GM23338 (cell line): ENCODE results near the gene SCYGR4. TPM values are rescaled to one million over a fixed set of nuclear protein-coding genes. Genes with fewer than 3 reads are reported as not detected.

ENCODE experiments used
- ATAC-seq: fragments of 200-7000 bp; cut with Tn5 transposase; 3 replicates; pipeline ENCODE4 v1.9.1; 2020
- DNase-seq: peaks from one replicate; pipeline ENCODE4 v3.0.0-alpha.2; 2015; ENCODE audit warnings: low spot score
- H2AFZ ChIP-seq: fragments of 200-600 bp; sonication (generic); 2 replicates; pipeline ENCODE4 v1.8.0; 2016; ENCODE audit warnings: antibody characterized with exemption, mild to moderate bottlenecking, moderate library complexity
- H3F3A ChIP-seq: fragments of 200-600 bp; sonication (generic); replicated peaks from 2 replicates; pipeline ENCODE4 v1.8.0; 2017; ENCODE audit warnings: antibody characterized with exemption, mixed run types, low read depth
- H3K27ac ChIP-seq: fragments of 200-600 bp; sonication (generic); 2 replicates; pipeline ENCODE4 v1.6.1; 2016; ENCODE audit warnings: low read depth
- H3K27me3 ChIP-seq: fragments of 200-600 bp; sonication (generic); 2 replicates; pipeline ENCODE4 v1.8.0; 2016; ENCODE audit warnings: mild to moderate bottlenecking, mixed run types, moderate library complexity; ENCODE audit not compliant: insufficient read depth
- H3K36me3 ChIP-seq: fragments of 200-600 bp; sonication (generic); 2 replicates; pipeline ENCODE4 v1.8.0; 2016; ENCODE audit warnings: mild to moderate bottlenecking; ENCODE audit not compliant: insufficient read depth
- H3K4me1 ChIP-seq: fragments of 200-600 bp; sonication (generic); 2 replicates; pipeline ENCODE4 v1.8.0; 2016; ENCODE audit warnings: mild to moderate bottlenecking, moderate library complexity; ENCODE audit not compliant: insufficient read depth
- H3K4me2 ChIP-seq: fragments of 200-600 bp; sonication (generic); 2 replicates; pipeline ENCODE4 v1.7.1; 2017; ENCODE audit warnings: mixed run types
- H3K4me3 ChIP-seq: fragments of 200-600 bp; sonication (generic); 2 replicates; pipeline ENCODE4 v1.6.1; 2016; ENCODE audit warnings: mixed run types
- H3K79me2 ChIP-seq: fragments of 200-600 bp; sonication (generic); replicated peaks from 2 replicates; pipeline ENCODE4 v1.8.0; 2017; ENCODE audit warnings: mild to moderate bottlenecking; ENCODE audit not compliant: insufficient read depth
- H3K9me2 ChIP-seq: fragments of 200-600 bp; sonication (generic); 2 replicates; pipeline ENCODE4 v1.8.0; 2017; ENCODE audit not compliant: insufficient read depth
- H4K20me1 ChIP-seq: fragments of 200-600 bp; sonication (generic); replicated peaks from 2 replicates; pipeline ENCODE4 v1.8.0; 2017; ENCODE audit warnings: mild to moderate bottlenecking; ENCODE audit not compliant: insufficient read depth
- H3K27ac Mint-ChIP-seq: 2 replicates; pipeline ENCODE4 v1.8.0; 2020; ENCODE audit warnings: inconsistent platforms, mild to moderate bottlenecking, moderate library complexity, mixed read lengths
- H3K27me3 Mint-ChIP-seq: 3 replicates; pipeline ENCODE4 v1.8.0; 2022; ENCODE audit warnings: low read depth, mild to moderate bottlenecking, moderate library complexity, mixed read lengths, inconsistent platforms; ENCODE audit not compliant: insufficient read depth, poor library complexity
- H3K36me3 Mint-ChIP-seq: 3 replicates; pipeline ENCODE4 v1.8.0; 2021; ENCODE audit warnings: low read depth, mild to moderate bottlenecking, inconsistent platforms, moderate library complexity, mixed read lengths
- H3K4me1 Mint-ChIP-seq: 3 replicates; pipeline ENCODE4 v1.8.0; 2020; ENCODE audit warnings: mild to moderate bottlenecking, inconsistent platforms, mixed read lengths
- H3K4me3 Mint-ChIP-seq: 3 replicates; pipeline ENCODE4 v1.8.0; 2021; ENCODE audit warnings: moderate library complexity, mild to moderate bottlenecking, inconsistent platforms, mixed read lengths
- H3K9me3 Mint-ChIP-seq: 3 replicates; pipeline ENCODE4 v1.8.0; 2020; ENCODE audit warnings: moderate library complexity, mild to moderate bottlenecking, inconsistent platforms, mixed read lengths
- CREB1 ChIP-seq: fragments of 250-450 bp; sonication (Bioruptor Pico); IDR thresholded peaks from 2 replicates; pipeline ENCODE4 v1.5.0; 2020; ENCODE audit warnings: low read depth, mild to moderate bottlenecking, moderate library complexity
- CTCF ChIP-seq, 2 experiments: fragments of 200-600 bp in 1 of 2; sonication (generic) in 1 of 2; conservative IDR thresholded peaks; 2 replicates each; pipeline versions ENCODE4 v1.5.1 to v1.6.1; 2016 to 2017; ENCODE audit warnings: antibody characterized with exemption in 2 of 2, low read depth in 2 of 2, mild to moderate bottlenecking in 2 of 2, moderate library complexity in 1 of 2
- ETS1 ChIP-seq: IDR thresholded peaks from 2 replicates; pipeline ENCODE4 v1.6.1; 2016; ENCODE audit warnings: antibody characterized with exemption
- JUNB ChIP-seq: IDR thresholded peaks from one replicate; pipeline ENCODE4 v1.6.1; 2016; ENCODE audit warnings: antibody characterized with exemption; ENCODE audit not compliant: unreplicated experiment
- NANOG ChIP-seq: IDR thresholded peaks from 2 replicates; pipeline ENCODE4 v1.6.1; 2016; ENCODE audit warnings: antibody characterized with exemption, borderline replicate concordance
- REST ChIP-seq: IDR thresholded peaks from one replicate; pipeline ENCODE4 v1.6.1; 2018; ENCODE audit warnings: antibody characterized with exemption; ENCODE audit not compliant: unreplicated experiment
- STAT1 ChIP-seq: IDR thresholded peaks from one replicate; pipeline ENCODE4 v1.6.1; 2016; ENCODE audit warnings: antibody characterized with exemption; ENCODE audit not compliant: unreplicated experiment
- ZNF114 ChIP-seq: fragments of 250-450 bp; sonication (Bioruptor Pico); IDR thresholded peaks from 2 replicates; pipeline ENCODE4 v1.5.0; 2020; ENCODE audit warnings: mild to moderate bottlenecking, moderate library complexity
- ZNF462 ChIP-seq: fragments of 250-450 bp; sonication (Bioruptor Pico); IDR thresholded peaks from 2 replicates; pipeline ENCODE4 v1.5.0; 2020; ENCODE audit warnings: mild to moderate bottlenecking, moderate library complexity
- polyA plus RNA-seq: library from polyadenylated mRNA; unstranded; fragments of >200 nt; fragmentation: Nextera tagmentation; extraction: Ambion mirVana; gene quantifications from 2 replicates; pipeline ENCODE4 v1.2.1, GENCODE V29; 2016
- total RNA-seq: library from RNA; depleted of rRNA; stranded (reverse); fragments of >200 nt; shearing (Covaris generic); gene quantifications from 2 replicates; pipeline ENCODE4 v1.2.3, GENCODE V29; 2014

The SCYGR4 gene
- total and polyA plus RNA-seq, 2 experiments from 2014 or later, result not detected

GRCh38 chr2:227625420-227625819 is 8.1 kb downstream of the SCYGR4 start:
- Mint-ChIP-seq H3K27ac (no peak overlapping the region), H3K27me3 (peaks cover 4% of the 10 kb centered on the region), H3K36me3 (no peaks in the 10 kb centered on the region), H3K4me3 (no peak overlapping the region), H3K9me3 (no peaks in the 10 kb centered on the region), H3K4me1 (no peaks in the 10 kb centered on the region)
- Histone ChIP-seq H3K9me2 (no peaks in the 10 kb centered on the region), H3K36me3 (no peaks in the 10 kb centered on the region), H3K27ac (no peak overlapping the region), H3K4me1 (no peaks in the 10 kb centered on the region), H3K27me3 (no peaks in the 10 kb centered on the region), H3K4me3 (no peak overlapping the region), H3K4me2 (no peak overlapping the region), H2AFZ (no peak overlapping the region), H3K79me2 (no peaks in the 10 kb centered on the region), H4K20me1 (no peaks in the 10 kb centered on the region), H3F3A (no peaks in the 10 kb centered on the region)
- ATAC-seq (no peak), DNase-seq (no peak)
- TF ChIP-seq JUNB, result no peak
- no peak for TF ChIP-seq STAT1
- no peak for TF ChIP-seq ZNF114
- no peak for TF ChIP-seq REST
- no peak for TF ChIP-seq ETS1
- TF ChIP-seq CTCF (conservative IDR thresholded peaks at IDR 0.05; ENCODE audit: low read depth in 2 of 2), result no peak
- TF ChIP-seq NANOG, result no peak
- no peak for TF ChIP-seq CREB1 (CRISPR knock-in tag)
- TF ChIP-seq ZNF462, result no peak
